MM.1S (cell line): ENCODE measurements around the gene DMRTB1.

ENCODE experiments used
- CTCF ChIP-seq: fragments of 300-600 bp; sonication (generic); IDR thresholded peaks from 2 replicates; pipeline ENCODE4 v1.5.1; 2016; ENCODE audit warnings: antibody characterized with exemption, low read length, mixed read lengths
- EZH2 ChIP-seq: fragments of 300-600 bp; sonication (generic); optimal IDR thresholded peaks from 2 replicates; pipeline ENCODE3; 2017; ENCODE audit warnings: low read depth, mild to moderate bottlenecking, antibody characterized with exemption, low read length, mixed read lengths
- EZH2phosphoT487 ChIP-seq: fragments of 300-600 bp; sonication (generic); IDR thresholded peaks from 2 replicates; pipeline ENCODE4 v1.6.1; 2018; ENCODE audit warnings: antibody characterized with exemption, low read length

GRCh38 chr1:53420341-53420740, 38.9 kb upstream of the DMRTB1 start:
- TF ChIP-seq EZH2: no peak
- TF ChIP-seq CTCF: no peak
- TF ChIP-seq EZH2phosphoT487: no peak
